Naive B cell (primary cell): Measurements from ENCODE around the gene TERB2. TPM values are rescaled to one million over a fixed set of nuclear protein-coding genes. Genes with fewer than 3 reads are reported as not detected.
A peak's percentile ranks its signal among the peaks of the same experiment; 100 is the strongest.
"Not testable (repeated sequence)": the region's sequence is repeated elsewhere in the genome, so short reads cannot be mapped to it uniquely, and the experiment has no call there.

Experiments
- ATAC-seq, 2 donors: fragments of 150-1000 bp; cut with Tn5 transposase; 2 replicates each; pipeline ENCODE4 v1.10.0; 2021; ENCODE audit warnings: low read depth in 2 of 2, mild to moderate bottlenecking in 2 of 2, moderate library complexity in 2 of 2
- DNase-seq: peaks from one replicate; pipeline ENCODE4 v3.0.0; 2022
- H3K27ac Mint-ChIP-seq, 6 donors: one replicate each; pipeline ENCODE4 v1.8.0; 2020 to 2022; ENCODE audit warnings: mild to moderate bottlenecking in 6 of 6, mixed read lengths in 6 of 6, moderate library complexity in 5 of 6, inconsistent platforms in 2 of 6
- H3K27me3 Mint-ChIP-seq, 3 donors: one replicate each; pipeline ENCODE4 v1.8.0; 2021 to 2022; ENCODE audit warnings: mixed read lengths in 3 of 3, mild to moderate bottlenecking in 1 of 3
- H3K36me3 Mint-ChIP-seq, 2 donors: one replicate each; pipeline ENCODE4 v1.8.0; 2020 to 2022; ENCODE audit warnings: mixed read lengths in 2 of 2, inconsistent platforms in 1 of 2, mild to moderate bottlenecking in 1 of 2
- H3K4me1 Mint-ChIP-seq, 3 donors: one replicate each; pipeline ENCODE4 v1.8.0; 2020 to 2022; ENCODE audit warnings: mixed read lengths in 3 of 3, inconsistent platforms in 1 of 3, mild to moderate bottlenecking in 1 of 3, moderate library complexity in 1 of 3
- H3K4me3 Mint-ChIP-seq, 8 donors: one replicate each; pipeline ENCODE4 v1.8.0; 2020 to 2022; ENCODE audit warnings: mild to moderate bottlenecking in 8 of 8, mixed read lengths in 8 of 8, moderate library complexity in 8 of 8, inconsistent platforms in 2 of 8
- H3K9me3 Mint-ChIP-seq, 7 donors: one replicate each; pipeline ENCODE4 v1.8.0; 2020 to 2022; ENCODE audit warnings: mixed read lengths in 7 of 7, mild to moderate bottlenecking in 5 of 7, inconsistent platforms in 2 of 7, moderate library complexity in 1 of 7
- polyA plus RNA-seq, 6 donors: library from polyadenylated mRNA; unstranded; fragments of 300-500 nt; fragmentation: Illumina TruSeq; gene quantifications; one replicate each; pipeline ENCODE4 v1.2.3, GENCODE V29; 2021; ENCODE audit warnings: low read depth in 6 of 6

The TERB2 gene
- polyA plus RNA-seq, 6 donors from 2014 or later = not detected

GRCh38 chr15:45020901-45021259 is 64.4 kb downstream of the TERB2 start:
- Mint-ChIP-seq H3K27me3 (peaks cover 8 to 45% (median 30%) of the 10 kb centered on the region in 3 donors), H3K4me3 (peak overlapping the region in 1 of 8 donors; percentile 97), H3K4me1 (peaks cover 14 to 29% (median 21%) of the 10 kb centered on the region in 3 donors)
- ATAC-seq, H3K9me3 Mint-ChIP-seq, H3K27ac Mint-ChIP-seq, H3K36me3 Mint-ChIP-seq, DNase-seq: not testable (repeated sequence)

GRCh38 chr15:45021348-45021747 is 64.9 kb downstream of the TERB2 start:
- no peak for DNase-seq

GRCh38 chr15:45022871-45023658 is 66.6 kb downstream of the TERB2 start, which contains the start of gene SORD:
TSS of gene SORD (plus strand) at chr15:45023195. CDS start at chr15:45023284, 89 bp downstream.
- Mint-ChIP-seq H3K4me3 (peak within 1 kb of the TSS; percentile 87 to 97 (median 92)), H3K4me1 (peaks cover 17 to 35% (median 27%) of the 10 kb centered on the region in 3 donors), H3K27ac (peak within 1 kb of the TSS; percentile 0 to 87 (median 70)), H3K36me3 (no peaks in the 10 kb centered on the region), H3K27me3 (peaks cover 8 to 29% (median 25%) of the 10 kb centered on the region in 3 donors), H3K9me3 (no peaks in the 10 kb centered on the region)
- DNase-seq = peak; percentile 86
- ATAC-seq = peak; percentile 96 to 97

More at GRCh38 chr15:45021348-45021747, 64.9 kb downstream of the TERB2 start:
- H3K27ac Mint-ChIP-seq = no peak overlapping the region
- peaks cover 17 to 34% (median 26%) of the 10 kb centered on the region in 3 donors for H3K4me1 Mint-ChIP-seq
- peak overlapping the region; percentile 25 to 97 (median 70) for H3K4me3 Mint-ChIP-seq
- ATAC-seq = no peak
- no peaks in the 10 kb centered on the region for H3K36me3 Mint-ChIP-seq
- no peaks in the 10 kb centered on the region for H3K9me3 Mint-ChIP-seq
- H3K27me3 Mint-ChIP-seq = peaks cover 8 to 40% (median 30%) of the 10 kb centered on the region in 3 donors

GRCh38 chr15:45023659-45024225 is 67.3 kb downstream of the TERB2 start:
- ATAC-seq (peak in 1 of 2 donors; percentile 3), DNase-seq (no peak)

GRCh38 chr15:45024649-45025048 is 68.2 kb downstream of the TERB2 start:
- not testable (repeated sequence) for H3K27ac Mint-ChIP-seq, ATAC-seq, DNase-seq, H3K9me3 Mint-ChIP-seq, H3K36me3 Mint-ChIP-seq
- Mint-ChIP-seq H3K4me3 (peak overlapping the region in 2 of 8 donors; percentile 9 to 40), H3K4me1 (peaks cover 17 to 35% (median 27%) of the 10 kb centered on the region in 3 donors), H3K27me3 (peaks cover 4 to 13% (median 9%) of the 10 kb centered on the region in 3 donors)

More at GRCh38 chr15:45023659-45024225, 67.3 kb downstream of the TERB2 start:
- Mint-ChIP-seq H3K27ac (peak overlapping the region in 4 of 6 donors; percentile 0 to 78 (median 57)), H3K36me3 (no peaks in the 10 kb centered on the region), H3K27me3 (peaks cover 8 to 22% (median 18%) of the 10 kb centered on the region in 3 donors), H3K4me1 (peaks cover 17 to 35% (median 27%) of the 10 kb centered on the region in 3 donors), H3K4me3 (peak overlapping the region; percentile 87 to 97 (median 92)), H3K9me3 (no peaks in the 10 kb centered on the region)

- not testable (repeated sequence) for DNase-seq, ATAC-seq, H3K9me3 Mint-ChIP-seq, H3K36me3 Mint-ChIP-seq, H3K27me3 Mint-ChIP-seq
- H3K4me1 Mint-ChIP-seq = peaks cover 17 to 35% (median 27%) of the 10 kb centered on the region in 3 donors
- peak overlapping the region in 3 of 8 donors; percentile 31 to 48 (median 47) for H3K4me3 Mint-ChIP-seq
- H3K27ac Mint-ChIP-seq = peak overlapping the region in 2 of 6 donors; percentile 60 to 70
These were observed 69.1 kb downstream of the TERB2 start for GRCh38 chr15:45025627-45026026.

GRCh38 chr15:45026651-45027190 is 70.2 kb downstream of the TERB2 start:
- H3K27ac Mint-ChIP-seq = no peak overlapping the region
- no peak for DNase-seq
- peak overlapping the region in 1 of 8 donors; percentile 44 for H3K4me3 Mint-ChIP-seq
- H3K36me3 Mint-ChIP-seq = peaks cover 5 to 10% of the 10 kb centered on the region in 2 donors
- H3K4me1 Mint-ChIP-seq = peaks cover 17 to 35% (median 27%) of the 10 kb centered on the region in 3 donors
- H3K27me3 Mint-ChIP-seq = no peaks in the 10 kb centered on the region
- H3K9me3 Mint-ChIP-seq = peaks cover 0 to 3% (median 0%) of the 10 kb centered on the region in 7 donors
- no peak for ATAC-seq

GRCh38 chr15:45027220-45027619 is 70.7 kb downstream of the TERB2 start:
- peaks cover 5 to 10% of the 10 kb centered on the region in 2 donors for H3K36me3 Mint-ChIP-seq
- no peak for DNase-seq
- H3K4me1 Mint-ChIP-seq = peaks cover 17 to 33% (median 27%) of the 10 kb centered on the region in 3 donors
- H3K9me3 Mint-ChIP-seq = peaks cover 0 to 3% (median 0%) of the 10 kb centered on the region in 7 donors
- no peak overlapping the region for H3K4me3 Mint-ChIP-seq
- H3K27ac Mint-ChIP-seq = no peak overlapping the region
- no peak for ATAC-seq
- H3K27me3 Mint-ChIP-seq = no peaks in the 10 kb centered on the region

Other genes with a start within 250 kb of the TERB2 start
- gene PATL2, start 245.4 kb upstream of the TERB2 start, polyA plus RNA-seq = 10 to 100 TPM in 5 of 6 donors, 1 to 10 TPM in 1; 9.3 to 28.6 (median 20.2) TPM
- gene B2M, start 245.2 kb upstream of the TERB2 start, polyA plus RNA-seq = over 10,000 TPM; 15,630 to 30,116 (median 21,556) TPM
- gene TRIM69, start 220.2 kb upstream of the TERB2 start, polyA plus RNA-seq = 10 to 100 TPM in 5 of 6 donors, 1 to 10 TPM in 1; 9.4 to 22.4 (median 18.1) TPM
- 10 to 100 TPM; 16.2 to 21.3 (median 19.0) TPM for gene SORD, start 66.5 kb downstream of the TERB2 start, polyA plus RNA-seq
- gene DUOX2, start 157.5 kb downstream of the TERB2 start, polyA plus RNA-seq = under 1 TPM in 1 of 6 donors, not detected in 5; 0.08 TPM
- not detected for gene DUOXA2, start 157.6 kb downstream of the TERB2 start, polyA plus RNA-seq
- not detected for gene DUOXA1, start 173.2 kb downstream of the TERB2 start, polyA plus RNA-seq
- 1 to 10 TPM in 3 of 6 donors, under 1 TPM in 3; 0.29 to 4.2 (median 1.3) TPM for gene DUOX1, start 173.3 kb downstream of the TERB2 start, polyA plus RNA-seq
- gene SHF, start 231.3 kb downstream of the TERB2 start, polyA plus RNA-seq = 1 to 10 TPM in 4 of 6 donors, under 1 TPM in 2; 0.77 to 3.2 (median 1.8) TPM